ENCODE measurements around the gene ZBTB8A.
"Not testable (repeated sequence)": the region's sequence is repeated elsewhere in the genome, so short reads cannot be mapped to it uniquely, and the experiment has no call there.

The ZBTB8A gene

GRCh38 chr1:32619701-32620485 lies 80.7 kb downstream of the ZBTB8A start:
- DNase-seq (ENCODE audit: low spot score): no peak

GRCh38 chr1:32622205-32622604 lies 83.0 kb downstream of the ZBTB8A start:
- DNase-seq (ENCODE audit: low spot score): no peak

GRCh38 chr1:32622806-32623681 lies 83.8 kb downstream of the ZBTB8A start:
- no peak for DNase-seq (ENCODE audit: low spot score)

- no peak for DNase-seq (ENCODE audit: low spot score)
Measured at GRCh38 chr1:32623775-32624174, 84.5 kb downstream of the ZBTB8A start.

- DNase-seq (ENCODE audit: low spot score): no peak
Measured at GRCh38 chr1:32626176-32626575, 86.9 kb downstream of the ZBTB8A start.

GRCh38 chr1:32627596-32628162 lies 88.5 kb downstream of the ZBTB8A start:
- no peak for DNase-seq (ENCODE audit: low spot score)

- not testable (repeated sequence) for DNase-seq (ENCODE audit: low spot score)
Measured at GRCh38 chr1:32630173-32630572, 90.9 kb downstream of the ZBTB8A start.

GRCh38 chr1:32632829-32633228 lies 93.6 kb downstream of the ZBTB8A start:
- no peak for DNase-seq (ENCODE audit: low spot score)

GRCh38 chr1:32635508-32636277 lies 96.5 kb downstream of the ZBTB8A start:
- no peak for DNase-seq (ENCODE audit: low spot score)

GRCh38 chr1:32636914-32637645 lies 97.9 kb downstream of the ZBTB8A start:
- DNase-seq (ENCODE audit: low spot score): no peak

- DNase-seq (ENCODE audit: low spot score): no peak
Measured at GRCh38 chr1:32639489-32640075, 100.4 kb downstream of the ZBTB8A start.

- DNase-seq (ENCODE audit: low spot score): not testable (repeated sequence)
Measured at GRCh38 chr1:32642292-32642827, 103.1 kb downstream of the ZBTB8A start.

GRCh38 chr1:32644426-32644825 lies 105.2 kb downstream of the ZBTB8A start:
- no peak for DNase-seq (ENCODE audit: low spot score)

- DNase-seq (ENCODE audit: low spot score): no peak
Measured at GRCh38 chr1:32647308-32648134, 108.3 kb downstream of the ZBTB8A start.

GRCh38 chr1:32650248-32650751 lies 111.1 kb downstream of the ZBTB8A start, which contains the start of gene ZBTB8OS:
ZBTB8OS (minus strand) TSS chr1:32650550; CDS start chr1:32650529, 21 bp downstream.
- DNase-seq (ENCODE audit: low spot score): peak; percentile 83

GRCh38 chr1:32650752-32651460 lies 111.7 kb downstream of the ZBTB8A start, which contains the start of gene RBBP4:
RBBP4 (plus strand) TSS chr1:32651208; CDS start chr1:32651307, 99 bp downstream.
- peak; percentile 95 for DNase-seq (ENCODE audit: low spot score)

- no peak for DNase-seq (ENCODE audit: low spot score)
Measured at GRCh38 chr1:32651461-32652073, 112.3 kb downstream of the ZBTB8A start.
